Measurements from ENCODE around the gene RNU11. TPM values are rescaled to one million over a fixed set of nuclear protein-coding genes. Genes with fewer than 3 reads are reported as not detected.

The RNU11 gene
- total and polyA plus RNA-seq, 2 of the 4 experiments (the other 2 are of a cell fraction): not detected

DNA sequence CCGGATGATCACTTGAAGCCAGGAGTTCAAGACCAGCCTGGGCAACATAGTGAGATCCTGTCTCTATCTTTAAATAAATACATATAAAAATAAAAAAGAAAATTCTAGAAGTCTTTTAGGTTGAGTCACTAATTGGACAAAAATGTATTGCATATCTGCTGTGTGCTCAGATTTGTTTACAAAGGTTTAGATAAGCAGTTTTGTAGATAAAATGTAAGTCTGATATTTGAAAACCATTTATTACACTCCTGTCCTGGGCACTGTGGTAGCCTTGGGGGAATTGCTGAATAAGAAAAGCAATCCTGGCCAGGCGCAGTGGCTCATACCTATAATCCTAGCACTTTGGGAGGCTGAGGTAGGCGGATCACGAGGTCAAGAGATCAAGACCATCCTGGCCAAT is 31.8 kb downstream of the RNU11 start:
- ChIA-PET CTCF (no interaction called here), POLR2A (ENCODE audit: unreplicated experiment) (interaction anchor here (0.6 kb wide), 1 partner anchor 126 kb away, joined by 5 read pairs; no protein-coding TSS in a partner anchor)
- no peak overlapping the region for H2BK120ac ChIP-seq (ENCODE audit: low read depth, low read length)
- no peak overlapping the region for H3K4ac ChIP-seq (ENCODE audit: low read depth, low read length)
- H4K20me1 ChIP-seq (ENCODE audit: insufficient read depth, low read length): no peaks in the 10 kb centered on the region
- dilution Hi-C loops (cut with HindIII; ENCODE audit: low sequenced_read_pairs, unreplicated experiment) (no loop called here), intact Hi-C loops (cut with micrococcal nuclease) (no loop called here), in situ Hi-C loops (cut with MboI; ENCODE audit: low sequenced_read_pairs) (no loop called here)
- no peak overlapping the region for H2BK15ac ChIP-seq (ENCODE audit: low read depth, low read length)
- no peak overlapping the region for H2AK9ac ChIP-seq (replicated peaks; ENCODE audit: low read depth, low read length, poor library complexity)
- no peak overlapping the region for H3K9ac ChIP-seq (ENCODE audit: low read depth, low read length)
- H3K23ac ChIP-seq (ENCODE audit: low read depth, low read length): no peak overlapping the region
- no peak overlapping the region for H2AFZ ChIP-seq (replicated peaks; ENCODE audit: low read length, poor library complexity)
- no peak overlapping the region for H3K56ac ChIP-seq (ENCODE audit: extremely low read depth, insufficient read depth, low read length)
- no peak overlapping the region; the same call in 1 of the 2 replicates for H3K27ac ChIP-seq (ENCODE audit: insufficient read depth, low read length)
- peaks cover 8% of the 10 kb centered on the region; the same call in 1 of the 2 replicates for H3K9me1 ChIP-seq (ENCODE audit: insufficient read depth, low read length)
- no peaks in the 10 kb centered on the region for H3K27me3 ChIP-seq (ENCODE audit: control insufficient read depth, insufficient read depth, low read length)
- no peaks in the 10 kb centered on the region for H3K9me3 ChIP-seq (ENCODE audit: control insufficient read depth, insufficient read depth, low read length)
- H3K79me1 ChIP-seq (ENCODE audit: low read depth in 1 of 2, low read length in 2 of 2): peaks cover 19 to 48% of the 10 kb centered on the region in 2 experiments
- no peak overlapping the region for H3K18ac ChIP-seq (ENCODE audit: low read depth, low read length)
- peak; percentile 37 for DNase-seq
- no peak overlapping the region for H3K4me3 ChIP-seq (ENCODE audit: insufficient read depth, low read depth, low read length)
- H3K36me3 ChIP-seq (ENCODE audit: control insufficient read depth, insufficient read depth, low read length): 0 out of 2 replicates have a peak, but pooled peaks cover 2% of the 10 kb centered on the region
- no peak overlapping the region for H2BK5ac ChIP-seq (ENCODE audit: low read depth, low read length, poor library complexity, severe bottlenecking)
- no peak overlapping the region for H2BK20ac ChIP-seq (ENCODE audit: low read depth, low read length)
- TF ChIP-seq BHLHE40 (IDR thresholded peaks at IDR 0.05; ENCODE audit: low read depth, low read length): no peak
- TF ChIP-seq MXI1 (IDR thresholded peaks at IDR 0.05; ENCODE audit: borderline replicate concordance, low read depth, low read length): no peak
- no peak for TF ChIP-seq NFE2L2 (IDR thresholded peaks at IDR 0.05; ENCODE audit: low read depth, low read length)
- TF ChIP-seq, protein P1, sequence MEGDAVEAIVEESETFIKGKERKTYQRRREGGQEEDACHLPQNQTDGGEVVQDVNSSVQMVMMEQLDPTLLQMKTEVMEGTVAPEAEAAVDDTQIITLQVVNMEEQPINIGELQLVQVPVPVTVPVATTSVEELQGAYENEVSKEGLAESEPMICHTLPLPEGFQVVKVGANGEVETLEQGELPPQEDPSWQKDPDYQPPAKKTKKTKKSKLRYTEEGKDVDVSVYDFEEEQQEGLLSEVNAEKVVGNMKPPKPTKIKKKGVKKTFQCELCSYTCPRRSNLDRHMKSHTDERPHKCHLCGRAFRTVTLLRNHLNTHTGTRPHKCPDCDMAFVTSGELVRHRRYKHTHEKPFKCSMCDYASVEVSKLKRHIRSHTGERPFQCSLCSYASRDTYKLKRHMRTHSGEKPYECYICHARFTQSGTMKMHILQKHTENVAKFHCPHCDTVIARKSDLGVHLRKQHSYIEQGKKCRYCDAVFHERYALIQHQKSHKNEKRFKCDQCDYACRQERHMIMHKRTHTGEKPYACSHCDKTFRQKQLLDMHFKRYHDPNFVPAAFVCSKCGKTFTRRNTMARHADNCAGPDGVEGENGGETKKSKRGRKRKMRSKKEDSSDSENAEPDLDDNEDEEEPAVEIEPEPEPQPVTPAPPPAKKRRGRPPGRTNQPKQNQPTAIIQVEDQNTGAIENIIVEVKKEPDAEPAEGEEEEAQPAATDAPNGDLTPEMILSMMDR (conservative IDR thresholded peaks at IDR 0.05; ENCODE audit: low read depth, low read length): no peak
- TF ChIP-seq, protein P2, sequence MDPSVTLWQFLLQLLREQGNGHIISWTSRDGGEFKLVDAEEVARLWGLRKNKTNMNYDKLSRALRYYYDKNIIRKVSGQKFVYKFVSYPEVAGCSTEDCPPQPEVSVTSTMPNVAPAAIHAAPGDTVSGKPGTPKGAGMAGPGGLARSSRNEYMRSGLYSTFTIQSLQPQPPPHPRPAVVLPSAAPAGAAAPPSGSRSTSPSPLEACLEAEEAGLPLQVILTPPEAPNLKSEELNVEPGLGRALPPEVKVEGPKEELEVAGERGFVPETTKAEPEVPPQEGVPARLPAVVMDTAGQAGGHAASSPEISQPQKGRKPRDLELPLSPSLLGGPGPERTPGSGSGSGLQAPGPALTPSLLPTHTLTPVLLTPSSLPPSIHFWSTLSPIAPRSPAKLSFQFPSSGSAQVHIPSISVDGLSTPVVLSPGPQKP (IDR thresholded peaks at IDR 0.05; ENCODE audit: borderline replicate concordance, low read depth, low read length): no peak
- TF ChIP-seq POLR2A (IDR thresholded peaks at IDR 0.05; ENCODE audit: low read depth, low read length): no peak
- no peak for TF ChIP-seq FOS (IDR thresholded peaks at IDR 0.05; ENCODE audit: low read depth, low read length)
- TF ChIP-seq CEBPB (IDR thresholded peaks at IDR 0.05; ENCODE audit: low read depth, low read length): no peak
- TF ChIP-seq SMC3 (IDR thresholded peaks at IDR 0.05; ENCODE audit: low read depth, low read length): no peak
- no peak for TF ChIP-seq RAD21 (IDR thresholded peaks at IDR 0.05; ENCODE audit: low read length)
- no peak for TF ChIP-seq MAZ (IDR thresholded peaks at IDR 0.05; ENCODE audit: borderline replicate concordance, low read depth, low read length)
- TF ChIP-seq, protein P3, sequence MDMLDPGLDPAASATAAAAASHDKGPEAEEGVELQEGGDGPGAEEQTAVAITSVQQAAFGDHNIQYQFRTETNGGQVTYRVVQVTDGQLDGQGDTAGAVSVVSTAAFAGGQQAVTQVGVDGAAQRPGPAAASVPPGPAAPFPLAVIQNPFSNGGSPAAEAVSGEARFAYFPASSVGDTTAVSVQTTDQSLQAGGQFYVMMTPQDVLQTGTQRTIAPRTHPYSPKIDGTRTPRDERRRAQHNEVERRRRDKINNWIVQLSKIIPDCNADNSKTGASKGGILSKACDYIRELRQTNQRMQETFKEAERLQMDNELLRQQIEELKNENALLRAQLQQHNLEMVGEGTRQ (IDR thresholded peaks at IDR 0.05; ENCODE audit: low read depth, low read length): no peak
- H2AK5ac ChIP-seq (ENCODE audit: low read depth, low read length): no peak overlapping the region; the same call in 1 of the 2 replicates
- no peak overlapping the region for H3K4me2 ChIP-seq (ENCODE audit: low read depth, low read length)
- BruUV-seq (replicated peaks): no TSS peak
- ATAC-seq (ENCODE audit: low read depth): peak; percentile 53
- peaks cover 7% of the 10 kb centered on the region for H3K4me1 ChIP-seq (ENCODE audit: control insufficient read depth, insufficient read depth, low read length)
- no peak overlapping the region for H4K5ac ChIP-seq (ENCODE audit: low read depth, low read length)
- H4K8ac ChIP-seq (ENCODE audit: low read depth in 2 of 2, low read length in 2 of 2): no peak overlapping the region
- no peak overlapping the region for H4K91ac ChIP-seq (ENCODE audit: insufficient read depth, low read depth, low read length)
- 100% methylated on average over 3 of the region's 4 CpGs; no CpG with 5 or more reads in 1 of the 2 experiments for whole genome bisulfite sequencing, 2 experiments (ENCODE audit: extremely low coverage in 2 of 2, insufficient read length in 1 of 2)
- no peak overlapping the region for H3K14ac ChIP-seq (replicated peaks; ENCODE audit: low read depth, low read length)
